Left lobe of liver (tissue), 2 donors: ENCODE data around the gene EYS. TPM values are rescaled to one million over a fixed set of nuclear protein-coding genes. Genes with fewer than 3 reads are reported as not detected.
"Not testable (repeated sequence)": the region's sequence is repeated elsewhere in the genome, so short reads cannot be mapped to it uniquely, and the experiment has no call there.

Experiments
- ATAC-seq: fragments of 200-7000 bp; cut with Tn5 transposase; one replicate; pipeline ENCODE4 v1.9.1; 2020; ENCODE audit warnings: mild to moderate bottlenecking, moderate library complexity
- DNase-seq: peaks from one replicate; pipeline ENCODE4 v3.0.0-alpha.2; 2020; ENCODE audit warnings: low spot score
- total RNA-seq: library from RNA; stranded (reverse); gene quantifications from one replicate; pipeline ENCODE4 v1.2.1, GENCODE V29; 2021
- donor health status: DM: no; HTN: no; CAD: no; lungs with moderate emphysema.
- donor health status: DM: no; HTN: yes; CAD: no.

EYS gene
- total RNA-seq, 1 donor from 2014 or later: 1.3 TPM

DNA sequence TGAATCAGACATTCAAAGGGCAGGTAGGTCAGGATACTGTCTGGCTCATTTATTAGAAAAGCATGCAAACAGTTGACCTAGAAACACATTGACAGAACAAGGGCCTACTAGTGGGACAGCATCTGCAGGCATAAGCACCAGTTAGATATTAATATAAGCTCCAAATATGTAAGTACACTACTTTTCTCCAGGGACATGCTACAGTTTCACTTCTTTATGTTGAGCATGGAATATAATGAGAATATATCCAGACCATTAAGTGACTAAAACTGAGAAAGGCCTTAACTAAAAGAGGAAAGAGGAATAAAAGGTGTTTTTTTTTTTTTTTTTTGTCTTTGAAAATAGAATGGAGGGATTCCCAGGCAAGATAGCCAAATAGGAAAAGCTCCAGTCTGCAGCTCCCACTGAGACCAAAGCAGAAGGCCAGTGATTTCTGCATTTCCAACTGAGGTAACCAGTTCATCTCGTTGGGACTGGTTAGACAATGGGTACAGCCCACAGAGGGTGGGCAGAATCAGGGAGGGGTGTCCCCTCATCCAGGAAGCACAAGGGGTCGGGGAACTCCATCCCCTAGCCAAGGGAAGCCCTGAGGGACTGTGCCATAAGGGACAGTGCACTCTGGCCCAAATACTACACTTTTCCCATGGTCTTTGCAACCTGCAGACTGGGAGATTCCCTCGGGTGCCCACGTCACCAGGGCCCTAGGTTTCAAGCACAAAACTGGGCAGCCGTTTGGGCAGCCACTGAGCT is 1819.8 kb downstream of the EYS start:
- DNase-seq (no peak), ATAC-seq (no peak)

- ATAC-seq: no peak
Observed at GRCh38 chr6:63886341-63886740, 1820.7 kb downstream of the EYS start.

DNA sequence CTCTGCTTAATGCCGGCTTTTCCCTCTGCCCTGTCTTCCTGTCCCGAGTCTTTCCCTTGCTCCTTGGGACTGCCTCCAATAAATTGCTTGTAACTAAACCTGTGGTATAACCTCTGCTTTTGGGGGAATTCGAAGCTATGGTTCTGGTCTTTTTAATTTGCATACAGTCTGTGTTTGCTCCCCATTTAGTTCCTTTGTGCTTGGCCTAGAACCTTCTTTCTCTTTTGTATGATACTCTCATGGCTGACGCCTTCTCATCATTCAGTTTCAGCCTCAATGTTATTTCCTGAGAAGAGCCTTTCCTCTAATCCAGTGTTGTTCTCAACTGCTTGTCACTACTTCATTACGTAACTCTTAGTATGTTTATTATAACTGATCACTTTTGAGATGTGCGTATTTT is 1823.4 kb downstream of the EYS start:
- no peak for DNase-seq
- no peak for ATAC-seq

More at GRCh38 chr6:63886341-63886740, 1820.7 kb downstream of the EYS start:
- no peak for DNase-seq

- DNase-seq: no peak
- no peak for ATAC-seq
Observed at GRCh38 chr6:63882208-63882607, 1824.8 kb downstream of the EYS start.

DNA sequence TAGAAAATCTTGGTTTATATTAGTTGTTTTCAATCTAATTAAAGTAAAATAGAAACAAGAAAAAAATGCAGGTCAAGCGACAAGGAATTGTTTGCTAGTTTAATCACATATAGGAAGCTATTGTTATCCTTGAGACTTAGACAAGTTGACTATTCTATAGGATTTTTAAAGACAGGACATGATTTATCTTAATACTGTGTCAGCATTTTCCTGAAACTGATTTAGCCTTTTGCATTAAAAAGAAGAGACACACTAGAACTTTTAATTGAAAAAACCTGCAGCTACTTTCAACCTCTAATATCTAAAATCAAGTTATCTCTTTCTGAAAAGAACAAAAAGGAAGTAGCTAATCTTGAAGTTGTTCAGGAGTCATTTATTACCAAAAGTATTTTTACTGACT is 1825.2 kb downstream of the EYS start:
- no peak for DNase-seq
- ATAC-seq: no peak

- ATAC-seq (no peak), DNase-seq (no peak)
Observed at GRCh38 chr6:63872233-63872632, 1834.8 kb downstream of the EYS start.

- DNase-seq (no peak), ATAC-seq (no peak)
Observed at GRCh38 chr6:63868351-63868750, 1838.7 kb downstream of the EYS start.

DNA sequence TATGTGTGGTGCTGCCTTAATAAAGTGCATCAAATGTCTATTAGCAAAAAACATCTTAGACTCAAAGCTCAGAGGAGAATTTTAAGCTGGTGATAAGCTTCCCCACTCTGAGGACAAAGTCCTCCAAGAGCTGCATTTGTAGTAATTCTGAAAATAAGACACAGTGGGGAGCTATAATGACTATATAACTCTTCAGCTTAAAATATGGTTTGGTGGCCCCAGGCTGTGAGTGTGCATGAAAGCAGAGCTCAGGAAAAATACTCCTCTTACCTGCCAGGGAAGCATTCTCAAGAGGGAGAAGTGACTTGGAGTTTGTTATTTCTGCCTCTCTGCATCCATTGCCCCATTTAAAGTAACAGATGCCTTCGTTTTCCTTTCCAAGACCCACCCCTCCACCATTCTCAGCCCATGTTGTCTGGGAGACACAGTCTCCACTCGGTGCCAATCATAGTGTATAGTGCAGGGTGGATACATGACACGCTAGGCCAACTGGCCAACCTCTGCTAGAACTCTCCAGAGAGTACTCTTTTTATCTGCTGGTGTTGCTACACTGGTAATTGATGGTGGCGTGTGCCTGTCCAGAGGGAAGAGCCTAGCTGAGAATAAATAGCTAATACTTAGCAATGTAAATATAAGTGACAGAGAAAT is 1842.2 kb downstream of the EYS start:
- DNase-seq: no peak
- no peak for ATAC-seq

GRCh38 chr6:63864061-63864460 is 1843.0 kb downstream of the EYS start:
- DNase-seq (no peak), ATAC-seq (no peak)

DNA sequence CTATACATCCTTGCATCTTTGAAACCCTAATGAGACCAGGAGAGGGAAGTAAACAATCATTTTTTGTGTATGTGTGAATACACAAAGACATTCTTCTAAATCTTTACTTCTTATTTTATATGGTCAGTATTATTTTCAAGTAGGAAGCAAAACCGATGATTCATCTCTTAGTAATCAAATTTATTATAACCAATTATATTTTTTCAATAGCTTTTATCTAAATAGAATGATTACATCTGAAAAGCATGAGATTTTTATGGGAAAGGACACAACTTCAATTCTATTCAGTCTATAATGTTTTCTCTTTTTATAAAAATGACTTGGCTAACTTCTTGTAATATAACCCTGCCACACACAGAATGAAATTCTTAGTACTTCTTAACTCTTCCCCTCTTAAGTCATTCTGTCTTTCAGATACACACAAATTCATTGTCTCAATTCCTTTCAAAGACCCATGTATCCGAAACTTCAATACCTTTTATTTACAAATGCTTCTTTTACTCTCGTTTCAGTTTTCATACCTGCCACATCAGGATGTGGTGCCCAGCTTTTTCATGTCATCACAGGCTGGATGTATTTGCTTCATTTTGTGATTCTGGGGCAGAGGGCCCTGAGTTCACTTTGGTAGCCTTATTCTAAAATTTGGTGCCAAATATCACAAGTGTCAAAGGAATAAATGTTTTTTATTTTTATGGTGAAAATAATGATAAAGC is 1844.4 kb downstream of the EYS start:
- DNase-seq (no peak), ATAC-seq (no peak)

DNA sequence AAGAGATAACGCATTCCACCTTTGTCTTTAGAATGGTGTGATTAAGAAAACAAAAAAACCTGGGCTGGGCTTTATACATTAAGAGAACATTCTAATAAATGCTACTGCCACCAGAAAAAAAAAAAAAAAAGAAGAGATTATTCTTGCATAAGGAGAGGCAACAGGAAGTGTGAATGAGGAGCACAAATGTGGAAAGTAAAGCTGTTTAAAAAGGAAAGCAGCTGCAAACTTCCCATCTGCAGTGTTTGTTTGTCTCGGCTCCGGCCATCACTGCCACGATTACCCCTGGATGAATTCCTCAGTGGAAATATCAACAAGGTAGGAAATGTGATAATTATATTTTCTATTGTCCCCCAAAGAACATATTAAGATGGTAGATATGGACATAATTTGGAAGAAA is 1847.5 kb downstream of the EYS start:
- DNase-seq: no peak
- ATAC-seq: no peak

DNA sequence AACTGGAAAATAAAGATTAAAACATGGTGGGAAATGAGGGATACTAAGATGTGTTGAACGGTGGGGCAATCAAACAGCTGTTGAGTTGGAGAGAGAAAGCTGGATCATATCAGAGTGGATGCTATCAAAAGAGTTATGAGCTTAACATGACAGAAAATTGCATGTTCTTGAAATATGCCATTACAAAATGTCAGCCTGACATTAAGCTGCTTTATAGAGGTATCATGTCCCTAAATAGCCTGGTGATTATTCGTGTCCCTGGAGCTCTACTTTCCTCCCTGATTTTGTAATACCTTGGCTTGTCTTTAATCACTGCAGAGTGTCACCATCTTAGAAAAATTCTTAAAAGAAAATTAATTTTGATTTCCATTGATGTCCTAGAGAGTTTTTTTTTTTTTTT is 1848.3 kb downstream of the EYS start:
- ATAC-seq (no peak), DNase-seq (no peak)

DNA sequence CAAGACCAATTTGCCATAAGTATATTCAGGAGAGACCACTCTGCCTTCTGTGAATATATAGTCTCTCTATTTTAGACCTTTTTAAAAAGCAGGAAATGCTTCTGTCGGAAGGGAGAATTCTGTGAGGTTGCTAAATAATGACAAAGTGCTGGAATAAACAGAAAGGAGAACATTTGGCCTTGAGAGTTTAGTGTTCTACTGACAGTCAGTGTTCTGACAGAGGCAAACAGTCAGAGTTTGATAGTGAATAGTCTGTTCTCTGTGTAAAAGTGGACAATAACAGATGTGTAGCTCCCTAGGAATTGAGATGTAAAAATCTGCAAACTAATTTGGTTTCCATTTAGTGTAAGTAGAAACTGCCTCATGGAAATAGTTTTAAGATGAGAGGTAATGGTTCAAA is 1850.8 kb downstream of the EYS start:
- no peak for DNase-seq
- ATAC-seq: no peak

GRCh38 chr6:63844287-63844686 is 1862.7 kb downstream of the EYS start:
- no peak for DNase-seq

DNA sequence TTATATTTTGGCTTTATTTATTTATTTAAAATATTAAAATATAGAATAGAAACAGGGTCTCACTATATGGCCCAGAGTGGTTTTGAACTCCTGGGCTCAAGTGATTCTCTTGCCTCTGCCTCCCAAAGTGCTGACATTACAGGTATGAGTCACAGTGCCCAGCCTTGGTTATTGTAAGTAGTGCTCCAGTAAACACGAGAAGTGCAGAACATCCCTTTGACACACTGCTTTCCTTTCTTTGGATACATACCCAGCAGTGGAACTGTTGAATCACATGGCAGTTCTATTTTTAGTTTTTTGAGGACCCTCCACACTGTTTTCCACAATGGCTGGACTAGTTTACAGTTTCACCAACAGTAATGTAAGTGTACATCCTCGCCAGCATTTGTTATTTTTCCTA is 1867.5 kb downstream of the EYS start:
- DNase-seq (no peak), ATAC-seq (no peak)

More at GRCh38 chr6:63844287-63844686, 1862.7 kb downstream of the EYS start:
- ATAC-seq: no peak

DNA sequence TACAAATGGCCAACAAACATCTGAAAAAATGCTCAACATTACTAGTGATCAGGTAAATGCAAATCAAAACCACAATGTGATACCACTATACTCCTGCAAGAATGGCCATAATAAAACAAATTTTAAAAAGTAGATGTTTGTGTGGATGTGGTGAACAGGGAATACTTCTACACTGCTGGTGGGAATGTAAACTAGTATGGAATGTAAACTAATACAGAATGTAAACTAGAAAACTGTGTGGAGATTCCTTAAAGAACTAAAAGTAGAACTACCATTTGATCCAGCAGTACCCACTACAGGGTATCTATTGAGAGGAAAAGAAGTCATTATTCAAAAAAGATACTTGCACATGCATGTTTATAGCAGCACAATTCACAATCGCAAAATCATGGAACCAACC is 1878.3 kb downstream of the EYS start:
- not testable (repeated sequence) for DNase-seq, ATAC-seq

DNA sequence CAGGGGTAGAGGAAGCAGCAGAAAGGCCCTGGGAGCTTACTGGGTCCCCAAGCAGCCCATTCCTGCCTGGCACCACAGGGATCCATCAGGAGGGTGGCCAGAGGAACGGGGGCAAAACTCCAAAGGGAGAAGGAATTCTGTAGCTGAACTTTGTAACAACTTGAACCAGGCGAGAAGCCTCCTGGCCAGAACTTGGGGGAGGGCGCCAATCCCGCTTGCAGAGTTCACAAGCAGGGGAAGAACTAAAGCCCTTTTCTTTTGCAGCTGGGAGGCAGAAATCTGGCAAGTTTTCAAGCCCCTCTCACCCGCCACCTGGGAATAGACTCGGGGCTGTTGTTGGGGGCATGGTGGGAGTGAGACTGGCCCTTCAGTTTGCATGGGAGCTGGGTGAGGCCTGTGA is 1882.3 kb downstream of the EYS start:
- DNase-seq (no peak), ATAC-seq (no peak)

- DNase-seq: no peak
- no peak for ATAC-seq
Observed at GRCh38 chr6:63821442-63821841, 1885.6 kb downstream of the EYS start.

- DNase-seq (no peak), ATAC-seq (no peak)
Observed at GRCh38 chr6:63819831-63820230, 1887.2 kb downstream of the EYS start.

GRCh38 chr6:63817492-63818050 is 1889.5 kb downstream of the EYS start:
- ATAC-seq: no peak
- DNase-seq: no peak

GRCh38 chr6:63816982-63817436 is 1890.0 kb downstream of the EYS start:
- ATAC-seq (peak; percentile 66), DNase-seq (no peak)
